Gastrocnemius medialis (tissue), 4 donors: ENCODE measurements around the gene CFH. TPM values are rescaled to one million over a fixed set of nuclear protein-coding genes. Genes with fewer than 3 reads are reported as not detected.

ENCODE experiments used
- ATAC-seq, 2 donors: fragments of 150-250 bp; one replicate each; pipeline ENCODE4 v1.9.1; 2016
- DNase-seq, 2 donors: peaks; one replicate each; pipeline ENCODE4 v3.0.0-alpha.2; 2019
- H3K27ac ChIP-seq, 4 donors: fragments of 200-600 bp; sonication (generic); 1 replicate in 1 of 4; 2 replicates in 3 of 4; pipeline ENCODE4 v1.5.1; 2016 to 2018; ENCODE audit warnings: mild to moderate bottlenecking in 2 of 4, moderate library complexity in 1 of 4
- H3K27me3 ChIP-seq, 3 donors: fragments of 200-600 bp; sonication (generic) in 2 of 3; 1 replicate in 1 of 3; 2 replicates in 2 of 3; pipeline versions ENCODE4 v1.5.1 to v1.6.0; 2016 to 2019; ENCODE audit warnings: mild to moderate bottlenecking in 1 of 3, moderate library complexity in 1 of 3
- H3K36me3 ChIP-seq, 2 donors: fragments of 200-600 bp; sonication (generic) in 1 of 2; one replicate each; pipeline ENCODE4 v1.5.1; 2017 to 2018
- H3K4me1 ChIP-seq, 2 donors: fragments of 200-600 bp; sonication (generic) in 1 of 2; one replicate each; pipeline ENCODE4 v1.5.1; 2016 to 2017; ENCODE audit warnings: mild to moderate bottlenecking in 2 of 2
- H3K4me3 ChIP-seq, 4 donors: fragments of 200-600 bp; sonication (generic) in 3 of 4; 1 replicate in 1 of 4; 2 replicates in 3 of 4; pipeline ENCODE4 v1.5.1; 2016 to 2019; ENCODE audit warnings: mild to moderate bottlenecking in 2 of 4
- H3K9me3 ChIP-seq, 3 donors: fragments of 200-600 bp; sonication (generic) in 2 of 3; 1 replicate in 1 of 3; 2 replicates in 2 of 3; pipeline ENCODE4 v1.5.1; 2016 to 2019
- CTCF ChIP-seq, 5 experiments: fragments of 450-650 bp in 3 of 5; fragments of 200-600 bp in 2 of 5; sonication (generic) in 2 of 5; IDR thresholded peaks in 4 of 5; conservative IDR thresholded peaks in 1 of 5; 1 replicate in 4 of 5; 2 replicates in 1 of 5; pipeline ENCODE4 v1.5.1; 2016 to 2019; ENCODE audit warnings: antibody characterized with exemption in 5 of 5, mild to moderate bottlenecking in 3 of 5, moderate library complexity in 3 of 5
- POLR2A ChIP-seq, 2 donors: fragments of 450-650 bp; IDR thresholded peaks; one replicate each; pipeline ENCODE4 v1.6.1; 2017; ENCODE audit warnings: antibody characterized with exemption in 2 of 2, mild to moderate bottlenecking in 2 of 2, moderate library complexity in 2 of 2
- in situ Hi-C, 4 donors: fragments of 200-750 bp; cut with MboI; loops; one replicate each; pipeline versions ENCODE4 v1.15.0 to v1.8.0; 2017; ENCODE audit warnings: low sequenced_read_pairs in 4 of 4
- intact Hi-C: fragments of 100-400 bp; cut with DNase I; formaldehyde crosslinking; loops from one replicate; pipeline ENCODE4 v1.15.1; 2023; ENCODE audit warnings: low total_unique reads
- total RNA-seq, 4 donors: library from RNA; depleted of rRNA; stranded (reverse); fragments of >200 nt; gene quantifications; one replicate each; pipeline versions ENCODE4 v1.1.0 to v1.2.3, GENCODE V29; 2016

CFH gene
- 10 to 100 TPM; 12.2 to 35.1 (median 24.3) TPM for total RNA-seq

GRCh38 chr1:196651637-196652215, at the start of gene CFH:
Gene CFH (plus strand): TSS chr1:196652043. CDS start chr1:196652118, 75 bp downstream.
- no peak for TF ChIP-seq CTCF (IDR thresholded peaks at IDR 0.05 in 4 of 5, conservative IDR thresholded peaks at IDR 0.05 in 1 of 5)
- peak in 1 of 2 donors; percentile 57 for TF ChIP-seq POLR2A (IDR thresholded peaks at IDR 0.05)
- H3K4me3 ChIP-seq: peak within 1 kb of the TSS; percentile 17 to 42 (median 35)
- no peaks in the 10 kb centered on the region for H3K9me3 ChIP-seq
- H3K4me1 ChIP-seq: peaks cover 7 to 13% of the 10 kb centered on the region in 2 donors
- ATAC-seq: peak; percentile 21 to 47
- in situ Hi-C loops: loop anchor here in 1 of 4 donors (25.0 kb wide), 2 partner anchors 289 to 489 kb away; no protein-coding TSS in a partner anchor
- peak within 1 kb of the TSS; percentile 13 to 48 (median 24) for H3K27ac ChIP-seq
- H3K36me3 ChIP-seq: no peaks in the 10 kb centered on the region
- DNase-seq: no peak
- intact Hi-C loops: no loop called here
- H3K27me3 ChIP-seq: no peaks in the 10 kb centered on the region

- no peak for ATAC-seq
Measured at GRCh38 chr1:196603651-196604050, 48.2 kb upstream of the CFH start.

GRCh38 chr1:196607981-196608380, 43.9 kb upstream of the CFH start:
- ATAC-seq (no peak), DNase-seq (no peak)
- H3K27ac ChIP-seq: peak overlapping the region in 3 of 4 donors; percentile 24 to 45 (median 29)
- H3K4me1 ChIP-seq: peaks cover 0 to 4% of the 10 kb centered on the region in 2 donors
- intact Hi-C loops: no loop called here
- H3K9me3 ChIP-seq: no peaks in the 10 kb centered on the region
- in situ Hi-C loops: no loop called here
- no peaks in the 10 kb centered on the region for H3K36me3 ChIP-seq
- peaks cover 0 to 9% (median 9%) of the 10 kb centered on the region in 3 donors for H3K27me3 ChIP-seq
- TF ChIP-seq CTCF (IDR thresholded peaks at IDR 0.05 in 4 of 5, conservative IDR thresholded peaks at IDR 0.05 in 1 of 5): no peak
- peak overlapping the region; percentile 24 to 58 (median 52) for H3K4me3 ChIP-seq

More at GRCh38 chr1:196603651-196604050, 48.2 kb upstream of the CFH start:
- in situ Hi-C loops: no loop called here
- DNase-seq: no peak
- Histone ChIP-seq H3K27ac (no peak overlapping the region), H3K27me3 (peaks cover 0 to 9% (median 7%) of the 10 kb centered on the region in 3 donors), H3K36me3 (no peaks in the 10 kb centered on the region), H3K9me3 (no peaks in the 10 kb centered on the region), H3K4me1 (peaks cover 0 to 4% of the 10 kb centered on the region in 2 donors), H3K4me3 (no peak overlapping the region)
- TF ChIP-seq CTCF (IDR thresholded peaks at IDR 0.05 in 4 of 5, conservative IDR thresholded peaks at IDR 0.05 in 1 of 5) (no peak), POLR2A (IDR thresholded peaks at IDR 0.05) (no peak)
- intact Hi-C loops: no loop called here

GRCh38 chr1:196608390-196609369, 43.2 kb upstream of the CFH start, which contains the start of gene KCNT2:
Gene KCNT2 (minus strand): TSS chr1:196608440. CDS start chr1:196608309, 131 bp downstream.
- H3K9me3 ChIP-seq: no peaks in the 10 kb centered on the region
- ATAC-seq (peak; percentile 21 to 33), DNase-seq (peak; percentile 8 to 33)
- intact Hi-C loops: no loop called here
- peak within 1 kb of the TSS; percentile 24 to 58 (median 52) for H3K4me3 ChIP-seq
- H3K36me3 ChIP-seq: no peaks in the 10 kb centered on the region
- peaks cover 0 to 4% of the 10 kb centered on the region in 2 donors for H3K4me1 ChIP-seq
- peaks cover 0 to 9% (median 9%) of the 10 kb centered on the region in 3 donors for H3K27me3 ChIP-seq
- in situ Hi-C loops: no loop called here
- H3K27ac ChIP-seq: peak within 1 kb of the TSS; percentile 24 to 45 (median 34)
- TF ChIP-seq POLR2A (IDR thresholded peaks at IDR 0.05): no peak
- no peak for TF ChIP-seq CTCF (IDR thresholded peaks at IDR 0.05 in 4 of 5, conservative IDR thresholded peaks at IDR 0.05 in 1 of 5)
